ENCODE results near the gene MVB12B.

GRCh38 chr9:126471084-126471624 lies 144.5 kb downstream of the MVB12B start:
- TF ChIP-seq GATA2 (IDR thresholded peaks at IDR 0.05; ENCODE audit: low read depth, low read length) = no peak
- TF ChIP-seq GATA3 (IDR thresholded peaks at IDR 0.05; ENCODE audit: low read depth, low read length) = no peak
